Measurements from ENCODE around the gene CARD6.
"Not testable (repeated sequence)": the region's sequence is repeated elsewhere in the genome, so short reads cannot be mapped to it uniquely, and the experiment has no call there.

Gene CARD6

GRCh38 chr5:40871177-40871576 is 30.0 kb downstream of the CARD6 start:
- TF ChIP-seq, protein P1, sequence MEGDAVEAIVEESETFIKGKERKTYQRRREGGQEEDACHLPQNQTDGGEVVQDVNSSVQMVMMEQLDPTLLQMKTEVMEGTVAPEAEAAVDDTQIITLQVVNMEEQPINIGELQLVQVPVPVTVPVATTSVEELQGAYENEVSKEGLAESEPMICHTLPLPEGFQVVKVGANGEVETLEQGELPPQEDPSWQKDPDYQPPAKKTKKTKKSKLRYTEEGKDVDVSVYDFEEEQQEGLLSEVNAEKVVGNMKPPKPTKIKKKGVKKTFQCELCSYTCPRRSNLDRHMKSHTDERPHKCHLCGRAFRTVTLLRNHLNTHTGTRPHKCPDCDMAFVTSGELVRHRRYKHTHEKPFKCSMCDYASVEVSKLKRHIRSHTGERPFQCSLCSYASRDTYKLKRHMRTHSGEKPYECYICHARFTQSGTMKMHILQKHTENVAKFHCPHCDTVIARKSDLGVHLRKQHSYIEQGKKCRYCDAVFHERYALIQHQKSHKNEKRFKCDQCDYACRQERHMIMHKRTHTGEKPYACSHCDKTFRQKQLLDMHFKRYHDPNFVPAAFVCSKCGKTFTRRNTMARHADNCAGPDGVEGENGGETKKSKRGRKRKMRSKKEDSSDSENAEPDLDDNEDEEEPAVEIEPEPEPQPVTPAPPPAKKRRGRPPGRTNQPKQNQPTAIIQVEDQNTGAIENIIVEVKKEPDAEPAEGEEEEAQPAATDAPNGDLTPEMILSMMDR (IDR thresholded peaks at IDR 0.05; ENCODE audit: low read depth, low read length) = no peak
- H3K4me1 ChIP-seq = no peaks in the 10 kb centered on the region
- no peaks in the 10 kb centered on the region for H3K27me3 ChIP-seq
- no peaks in the 10 kb centered on the region for H3K36me3 ChIP-seq
- H3K4me3 ChIP-seq (ENCODE audit: low read depth, low read length) = no peak overlapping the region
- DNase-seq = no peak
- no peaks in the 10 kb centered on the region for H3K9me3 ChIP-seq

GRCh38 chr5:40872253-40872652 is 31.1 kb downstream of the CARD6 start:
- not testable (repeated sequence) for H3K4me3 ChIP-seq (ENCODE audit: low read depth, low read length); H3K9me3 ChIP-seq; DNase-seq; H3K36me3 ChIP-seq; H3K27me3 ChIP-seq; H3K4me1 ChIP-seq

GRCh38 chr5:40873286-40873880 is 32.2 kb downstream of the CARD6 start:
- H3K27me3 ChIP-seq = no peaks in the 10 kb centered on the region
- TF ChIP-seq, protein P1 (IDR thresholded peaks at IDR 0.05; ENCODE audit: low read depth, low read length) = no peak
- no peak for DNase-seq
- no peaks in the 10 kb centered on the region for H3K4me1 ChIP-seq
- no peak overlapping the region for H3K4me3 ChIP-seq (ENCODE audit: low read depth, low read length)
- no peaks in the 10 kb centered on the region for H3K9me3 ChIP-seq
- no peaks in the 10 kb centered on the region for H3K36me3 ChIP-seq

- Histone ChIP-seq H3K27me3 (no peaks in the 10 kb centered on the region), H3K4me1 (no peaks in the 10 kb centered on the region), H3K36me3 (no peaks in the 10 kb centered on the region), H3K4me3 (ENCODE audit: low read depth, low read length) (no peak overlapping the region), H3K9me3 (no peaks in the 10 kb centered on the region)
- no peak for DNase-seq
- TF ChIP-seq, protein P1 (IDR thresholded peaks at IDR 0.05; ENCODE audit: low read depth, low read length) = no peak
These were observed 34.8 kb downstream of the CARD6 start for GRCh38 chr5:40875958-40876357.

GRCh38 chr5:40877371-40877988 is 36.3 kb downstream of the CARD6 start:
- Histone ChIP-seq H3K36me3 (no peaks in the 10 kb centered on the region), H3K27me3 (no peaks in the 10 kb centered on the region), H3K4me3 (ENCODE audit: low read depth, low read length) (no peak overlapping the region), H3K4me1 (no peaks in the 10 kb centered on the region), H3K9me3 (no peaks in the 10 kb centered on the region)
- DNase-seq = no peak
- TF ChIP-seq, protein P1 (IDR thresholded peaks at IDR 0.05; ENCODE audit: low read depth, low read length) = no peak

DNA sequence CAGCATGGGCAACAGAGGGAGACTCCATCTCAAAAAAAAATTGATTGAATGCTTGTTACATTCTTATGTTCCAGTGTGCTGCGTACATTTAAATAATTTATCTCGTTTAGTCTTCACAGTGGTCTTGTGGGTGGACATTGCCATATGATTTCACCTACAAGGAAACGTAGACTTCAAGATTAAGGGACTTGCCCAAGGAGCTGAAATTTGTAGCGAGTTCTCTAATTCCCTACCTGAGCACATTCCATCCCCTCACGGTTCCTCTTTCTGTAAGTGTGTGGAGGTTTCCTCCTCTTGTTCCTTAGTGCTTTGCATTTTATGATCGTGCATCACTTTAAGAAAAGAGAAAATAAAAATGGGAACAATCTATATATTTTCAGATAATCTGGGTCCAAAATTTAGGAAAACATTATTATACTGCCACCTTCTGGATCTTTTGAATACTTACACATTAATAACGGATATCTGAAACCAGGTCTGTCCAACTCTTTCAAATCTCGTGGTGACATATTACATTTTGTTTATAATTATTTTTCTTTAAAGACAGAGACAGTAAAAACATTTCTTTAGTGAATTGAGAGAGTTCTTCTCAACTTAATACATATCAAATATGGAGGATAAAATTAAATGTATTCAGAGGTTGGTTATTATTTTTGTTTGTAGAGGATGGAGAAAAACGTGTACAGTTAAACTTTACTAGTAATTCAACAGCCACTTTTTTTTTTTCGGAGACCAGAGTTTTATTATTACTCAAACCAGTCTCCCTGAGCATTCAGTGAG is 38.2 kb downstream of the CARD6 start:
- no peaks in the 10 kb centered on the region for H3K27me3 ChIP-seq
- no peaks in the 10 kb centered on the region for H3K4me1 ChIP-seq
- no peaks in the 10 kb centered on the region for H3K9me3 ChIP-seq
- no peaks in the 10 kb centered on the region for H3K36me3 ChIP-seq
- TF ChIP-seq, protein P1 (IDR thresholded peaks at IDR 0.05; ENCODE audit: low read depth, low read length) = peak; percentile 41; the same call in 1 of the 2 replicates
- H3K4me3 ChIP-seq (ENCODE audit: low read depth, low read length) = no peak overlapping the region
- DNase-seq = no peak
